HFF-Myc (cell line): ENCODE data around the gene ZNF467.

Source experiments
- DNase-seq: peaks from one replicate; pipeline ENCODE4 v3.0.0-alpha.2; 2011; ENCODE audit warnings: low read depth; ENCODE audit errors: extremely low read depth
- H3K4me3 ChIP-seq: replicated peaks from 2 replicates; pipeline ENCODE4 v1.5.1; 2011; ENCODE audit warnings: low read depth, mild to moderate bottlenecking, control low read depth, low read length
- CTCF ChIP-seq: IDR thresholded peaks from 2 replicates; pipeline ENCODE4 v1.5.1; 2012; ENCODE audit warnings: mild to moderate bottlenecking, low read depth, low read length, control low read depth; ENCODE audit errors: missing control alignments

The ZNF467 gene

GRCh38 chr7:149767068-149767467, 6.3 kb downstream of the ZNF467 start:
- no peak overlapping the region for H3K4me3 ChIP-seq
- TF ChIP-seq CTCF, result no peak
- no peak for DNase-seq

- no peak for DNase-seq
Measured at GRCh38 chr7:149766135-149766675, 7.2 kb downstream of the ZNF467 start.

DNA sequence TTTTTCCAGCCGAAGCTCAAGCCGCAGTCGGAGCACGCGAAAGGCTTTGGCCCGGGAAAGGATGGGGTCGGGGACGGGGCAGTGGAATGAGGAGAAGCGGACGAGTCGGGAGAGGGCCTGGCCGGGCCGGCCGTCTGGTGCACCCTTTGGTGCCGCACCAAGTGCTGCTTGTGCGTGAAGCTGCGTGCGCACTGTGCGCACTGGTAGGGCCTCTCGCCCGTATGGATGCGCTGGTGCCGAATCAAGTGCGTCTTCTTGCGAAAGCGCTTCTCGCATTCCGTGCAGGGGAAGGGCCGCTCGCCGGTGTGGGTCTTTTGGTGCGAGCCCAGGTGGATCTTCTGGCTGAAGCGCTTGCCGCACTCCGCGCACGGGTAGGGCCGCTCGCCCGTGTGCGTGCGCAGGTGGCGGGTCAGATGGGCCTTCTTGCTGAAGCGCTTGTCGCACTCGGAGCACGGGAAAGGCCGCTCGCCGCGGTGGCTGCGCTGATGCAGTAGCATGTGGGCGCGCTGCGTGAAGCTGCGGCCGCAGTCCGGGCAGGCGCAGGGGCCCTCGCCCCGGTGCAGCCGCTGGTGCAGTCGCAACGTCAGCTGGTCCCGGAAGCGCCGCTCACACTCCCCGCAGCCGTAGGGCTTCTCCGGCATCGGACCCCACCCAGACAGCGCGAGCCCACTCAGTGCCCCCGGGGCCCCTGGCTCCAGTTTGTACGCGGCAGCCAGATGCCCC, 7.8 kb downstream of the ZNF467 start:
- DNase-seq, result no peak
- no peak overlapping the region for H3K4me3 ChIP-seq
- TF ChIP-seq CTCF, result no peak

More at GRCh38 chr7:149766135-149766675, 7.2 kb downstream of the ZNF467 start:
- no peak for TF ChIP-seq CTCF
- H3K4me3 ChIP-seq, result no peak overlapping the region

GRCh38 chr7:149764481-149765398, 8.6 kb downstream of the ZNF467 start:
- no peak for DNase-seq
- H3K4me3 ChIP-seq, result no peak overlapping the region
- no peak for TF ChIP-seq CTCF

DNA sequence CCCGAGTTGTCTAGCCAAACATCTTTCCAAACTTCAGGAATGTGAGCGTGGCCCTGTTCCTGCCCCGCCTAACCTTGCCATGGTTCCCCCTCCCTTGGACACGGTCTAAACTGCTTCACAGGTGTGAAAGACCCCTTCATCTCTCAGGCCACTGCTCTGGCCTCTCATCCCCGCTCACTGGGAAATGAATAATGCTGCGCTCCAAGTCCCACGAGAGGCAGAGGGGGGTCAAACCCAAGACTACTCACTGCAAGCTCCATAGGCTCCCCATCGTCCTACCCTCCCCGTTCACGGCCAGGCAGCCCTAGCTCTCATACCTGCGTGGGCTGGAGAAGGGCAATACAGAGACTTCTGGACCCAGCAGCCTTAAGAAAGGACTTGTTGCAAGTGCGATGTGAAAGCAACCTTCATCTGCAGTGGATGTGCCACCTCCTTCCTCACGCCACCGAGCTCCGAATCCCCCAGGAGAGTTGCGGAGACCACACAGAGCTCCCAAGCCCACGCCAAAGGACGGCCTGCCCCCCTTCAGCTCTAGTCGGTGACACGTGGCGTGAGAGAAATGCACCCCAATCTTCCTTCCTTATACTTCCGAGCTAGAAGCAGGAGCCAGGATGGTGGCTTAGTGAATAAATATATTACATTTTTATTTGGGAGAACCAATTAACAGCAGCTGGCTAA, 9.7 kb downstream of the ZNF467 start:
- no peak for TF ChIP-seq CTCF
- DNase-seq, result no peak

GRCh38 chr7:149762610-149763009, 10.8 kb downstream of the ZNF467 start:
- no peak for TF ChIP-seq CTCF
- H3K4me3 ChIP-seq, result no peak overlapping the region
- DNase-seq, result no peak

More for the DNA sequence above, 9.7 kb downstream of the ZNF467 start:
- H3K4me3 ChIP-seq, result no peak overlapping the region
